OCI-LY1 (cell line): ENCODE data around the gene MAGT1.

Experiments
- CTCF ChIP-seq: fragments of 200-600 bp; sonication (generic), shearing (Covaris generic); IDR thresholded peaks from 2 replicates; pipeline ENCODE4 v1.5.1; 2017; ENCODE audit warnings: mild to moderate bottlenecking, antibody characterized with exemption, low read length, moderate library complexity, mixed read lengths
- EZH2 ChIP-seq: fragments of 200-600 bp; sonication (generic), shearing (Covaris generic); IDR thresholded peaks from 2 replicates; pipeline ENCODE4 v1.8.0; 2017; ENCODE audit warnings: borderline replicate concordance, mixed run types, mild to moderate bottlenecking, antibody characterized with exemption, low read length, moderate library complexity, mixed read lengths

GRCh38 chrX:77922787-77923186 lies 27.6 kb upstream of the MAGT1 start:
- no peak for TF ChIP-seq CTCF
- no peak for TF ChIP-seq EZH2
